ENCODE measurements around the gene FGB. TPM values are rescaled to one million over a fixed set of nuclear protein-coding genes. Genes with fewer than 3 reads are reported as not detected.

Gene FGB
- total and polyA plus RNA-seq, 2 of the 13 experiments (the other 11 are each of a cell fraction or from before 2014, with no cell fraction given) = 226 to 784 TPM

DNA sequence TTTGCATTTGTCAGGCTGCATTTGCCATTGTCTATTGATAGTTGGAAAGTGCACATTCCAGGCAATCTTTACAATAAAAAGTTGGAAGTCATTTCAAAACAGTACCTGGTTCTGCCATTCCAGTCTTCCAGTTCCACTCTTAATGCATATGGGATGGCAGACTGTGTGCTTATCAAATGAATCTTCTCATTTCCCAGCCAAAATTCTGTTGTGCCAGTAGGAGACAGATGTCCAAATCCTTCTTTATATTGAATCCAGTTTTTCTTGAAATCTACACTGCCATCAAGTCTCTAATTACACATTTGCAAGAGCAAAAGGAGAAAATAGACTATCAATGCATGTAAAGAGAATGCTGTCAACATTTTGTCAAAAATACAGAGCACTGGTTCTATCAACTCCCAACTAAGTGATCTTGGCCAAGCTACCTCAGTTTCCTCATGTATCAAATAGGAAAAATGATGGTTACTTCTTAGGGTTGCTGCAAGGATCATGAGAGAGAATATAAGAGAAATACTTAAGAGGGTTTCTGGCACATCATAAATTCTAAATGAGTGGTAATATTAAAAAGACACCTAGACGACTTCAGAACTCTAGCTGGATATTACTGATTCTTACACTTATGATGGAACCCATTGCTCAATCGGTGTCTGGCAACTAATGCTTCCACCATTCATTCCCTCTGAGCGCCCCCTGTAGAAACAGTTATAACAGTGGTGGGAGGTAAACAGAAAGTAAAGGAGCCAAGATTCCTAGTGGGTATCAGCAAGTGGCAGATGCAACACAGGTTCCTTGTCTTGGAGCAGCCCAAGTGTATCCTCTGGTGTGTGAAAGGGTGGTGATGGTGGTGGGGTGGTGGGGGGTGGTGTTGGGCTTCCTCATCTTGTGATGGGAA is 45.8 kb downstream of the FGB start (continued):
- TF ChIP-seq ARID4A (CRISPR knock-in tag; IDR thresholded peaks at IDR 0.05; ENCODE audit: borderline replicate concordance) (no peak), AFF4 (CRISPR knock-in tag; IDR thresholded peaks at IDR 0.05) (0 out of 2 replicates have a peak, but pooled peaks have one; percentile 25), CEBPB (IDR thresholded peaks at IDR 0.05; ENCODE audit: borderline replicate concordance, low read depth, low read length) (peak; percentile 50; the same call in 1 of the 2 replicates), AHR (CRISPR knock-in tag; IDR thresholded peaks at IDR 0.05) (no peak), WIZ (CRISPR knock-in tag; IDR thresholded peaks at IDR 0.05) (no peak), ZBTB49 (CRISPR knock-in tag; IDR thresholded peaks at IDR 0.05; ENCODE audit: borderline replicate concordance) (no peak), SIN3B (IDR thresholded peaks at IDR 0.05; ENCODE audit: low read length) (no peak)
